ENCODE measurements around the gene LBR.

Gene LBR

DNA sequence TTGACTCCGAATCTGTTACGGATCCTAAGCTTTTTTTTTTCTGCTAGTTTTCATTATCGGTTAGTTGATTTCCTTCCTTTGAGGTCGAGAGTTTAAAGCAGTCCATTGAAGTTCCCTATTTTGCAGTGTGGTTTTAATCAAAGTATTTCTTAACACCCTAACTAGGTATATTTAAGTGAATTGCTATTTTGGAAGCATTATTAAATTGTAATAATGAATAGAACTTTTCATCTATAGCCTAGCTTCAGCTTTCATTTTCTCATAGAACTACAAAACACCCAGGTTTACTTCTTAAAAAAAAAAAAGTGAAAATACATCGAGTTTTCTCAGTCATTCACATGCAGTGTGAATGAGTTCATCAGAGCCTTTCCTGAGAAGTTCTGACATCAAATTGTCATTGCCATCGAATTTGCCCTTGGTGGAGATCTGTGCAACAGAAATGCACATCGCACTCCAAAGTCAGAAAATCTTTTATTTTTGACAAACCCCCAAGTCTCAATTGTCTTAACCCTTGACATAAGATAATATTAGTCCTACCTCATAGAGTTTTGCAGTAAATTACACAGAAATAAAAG lies 1.1 kb upstream of the LBR start:
- TF ChIP-seq, protein P1, sequence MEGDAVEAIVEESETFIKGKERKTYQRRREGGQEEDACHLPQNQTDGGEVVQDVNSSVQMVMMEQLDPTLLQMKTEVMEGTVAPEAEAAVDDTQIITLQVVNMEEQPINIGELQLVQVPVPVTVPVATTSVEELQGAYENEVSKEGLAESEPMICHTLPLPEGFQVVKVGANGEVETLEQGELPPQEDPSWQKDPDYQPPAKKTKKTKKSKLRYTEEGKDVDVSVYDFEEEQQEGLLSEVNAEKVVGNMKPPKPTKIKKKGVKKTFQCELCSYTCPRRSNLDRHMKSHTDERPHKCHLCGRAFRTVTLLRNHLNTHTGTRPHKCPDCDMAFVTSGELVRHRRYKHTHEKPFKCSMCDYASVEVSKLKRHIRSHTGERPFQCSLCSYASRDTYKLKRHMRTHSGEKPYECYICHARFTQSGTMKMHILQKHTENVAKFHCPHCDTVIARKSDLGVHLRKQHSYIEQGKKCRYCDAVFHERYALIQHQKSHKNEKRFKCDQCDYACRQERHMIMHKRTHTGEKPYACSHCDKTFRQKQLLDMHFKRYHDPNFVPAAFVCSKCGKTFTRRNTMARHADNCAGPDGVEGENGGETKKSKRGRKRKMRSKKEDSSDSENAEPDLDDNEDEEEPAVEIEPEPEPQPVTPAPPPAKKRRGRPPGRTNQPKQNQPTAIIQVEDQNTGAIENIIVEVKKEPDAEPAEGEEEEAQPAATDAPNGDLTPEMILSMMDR (conservative IDR thresholded peaks at IDR 0.05), result no peak
- no peak for TF ChIP-seq ZFX (IDR thresholded peaks at IDR 0.05)
- H3K27ac ChIP-seq, result peak overlapping the region; percentile 94

DNA sequence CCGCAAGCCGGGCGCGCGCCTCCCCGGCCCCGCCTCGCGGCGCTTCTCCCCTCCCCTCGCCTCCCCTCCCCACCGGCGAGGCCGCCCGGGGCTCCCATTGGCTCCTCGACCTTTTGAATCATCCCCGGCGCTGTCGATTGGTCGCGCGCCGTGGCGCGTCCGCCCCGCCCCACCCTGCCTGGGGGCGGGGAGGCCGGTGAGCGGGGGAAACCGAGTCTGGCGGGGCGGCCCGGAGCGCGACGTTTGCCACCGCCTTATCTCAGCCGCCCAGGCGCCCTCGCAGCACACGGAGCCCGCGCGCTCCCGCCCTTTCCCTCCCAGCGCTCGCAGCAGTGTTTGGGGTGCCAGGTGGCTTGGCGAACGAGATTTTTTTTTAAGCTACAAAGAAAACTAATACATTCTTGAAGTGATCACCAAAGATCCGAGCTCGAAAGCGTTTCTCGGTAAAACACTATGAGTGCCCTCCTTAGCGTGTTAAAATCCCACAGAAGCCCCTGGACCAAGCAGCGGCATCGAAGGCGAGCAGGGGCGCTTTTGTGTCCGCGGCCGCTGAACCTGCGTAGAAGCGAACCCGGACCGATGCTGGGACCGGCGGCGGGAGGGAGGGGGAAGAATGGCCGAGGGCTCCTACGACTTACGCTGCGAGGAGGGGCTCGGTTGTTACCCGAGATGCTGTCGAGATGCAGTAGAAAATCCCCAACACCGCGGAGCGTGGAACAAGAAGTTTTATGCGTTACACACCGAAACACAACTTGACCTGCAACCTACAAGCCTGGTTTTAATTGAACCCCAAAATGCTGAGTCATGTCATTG lies 436 bp upstream of the LBR start:
- H3K27ac ChIP-seq, result peak overlapping the region; percentile 94
- TF ChIP-seq, protein P1 (conservative IDR thresholded peaks at IDR 0.05), result no peak
- no peak for TF ChIP-seq ZFX (IDR thresholded peaks at IDR 0.05)

DNA sequence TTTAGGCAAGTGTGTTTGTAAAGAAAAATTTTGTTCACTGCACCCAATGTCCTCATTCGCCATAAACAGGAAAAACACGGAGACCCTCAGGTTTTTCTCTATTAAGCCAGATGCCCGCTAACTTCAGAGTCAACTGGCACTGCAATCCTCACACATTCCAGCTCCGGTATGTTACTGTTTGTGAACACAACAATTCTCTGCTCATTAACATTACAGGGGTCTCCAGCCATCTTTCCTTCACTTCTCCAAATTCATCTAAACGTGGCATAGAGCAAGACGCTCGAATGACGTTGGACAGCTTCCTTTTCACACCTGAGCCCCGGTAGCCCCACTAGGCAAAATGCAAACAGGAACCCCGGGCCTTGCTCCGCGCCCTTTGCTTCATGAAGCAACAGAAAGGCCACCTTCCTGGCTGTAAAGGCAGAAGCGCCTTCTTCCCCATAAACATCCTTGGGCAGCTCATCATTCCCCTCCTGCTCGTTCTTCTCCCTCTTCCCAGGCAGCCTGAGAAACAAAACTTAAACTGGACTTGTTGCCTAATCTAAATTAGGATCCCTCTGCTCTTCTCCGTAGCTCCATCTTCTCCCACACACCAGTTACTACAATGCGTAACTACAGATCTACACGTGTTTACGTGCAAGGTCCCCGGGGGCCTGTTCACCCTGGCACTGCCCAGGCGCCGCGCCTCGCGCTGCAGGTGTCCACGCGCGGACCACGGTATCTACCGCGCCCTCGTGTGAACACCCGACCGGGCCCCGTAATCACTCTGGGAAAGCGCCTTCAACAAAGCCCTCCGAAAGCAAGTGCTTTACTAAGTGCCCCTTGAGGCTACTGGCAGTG lies 1.2 kb downstream of the LBR start:
- H3K27ac ChIP-seq, result peak overlapping the region; percentile 94

DNA sequence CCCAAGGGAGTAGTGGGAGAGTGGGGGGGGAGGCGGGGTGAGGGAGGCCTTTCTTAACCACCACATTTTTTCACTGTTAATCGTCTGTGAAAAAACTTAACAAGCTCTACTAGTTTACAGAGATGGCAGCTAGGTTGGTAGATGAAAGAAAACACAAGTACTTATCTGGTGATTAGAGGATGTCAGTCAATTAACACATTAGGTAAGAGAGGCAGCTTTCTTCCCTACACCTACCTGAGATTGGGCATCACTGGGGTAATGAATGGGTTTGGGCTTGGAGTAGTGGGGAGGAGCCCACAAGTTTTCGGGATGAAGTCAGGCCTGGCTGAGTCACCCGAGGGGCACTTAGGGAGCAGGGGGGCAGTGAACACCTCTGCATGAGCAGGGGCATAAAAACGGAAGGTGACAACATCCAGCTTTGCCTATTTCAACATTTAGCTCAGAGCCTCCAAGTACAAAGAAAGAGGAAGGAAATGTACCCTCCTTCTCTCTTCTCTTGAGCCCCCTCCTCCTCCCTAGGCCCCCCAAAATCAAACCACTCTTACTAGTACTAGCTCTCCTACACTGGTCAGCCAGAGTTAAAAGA lies 2.5 kb downstream of the LBR start:
- no peak overlapping the region for H3K27ac ChIP-seq
- TF ChIP-seq, protein P1 (conservative IDR thresholded peaks at IDR 0.05), result no peak
- no peak for TF ChIP-seq ZFX (IDR thresholded peaks at IDR 0.05)

More for the DNA sequence above, 1.2 kb downstream of the LBR start:
- TF ChIP-seq, protein P1 (conservative IDR thresholded peaks at IDR 0.05), result no peak
- TF ChIP-seq ZFX (IDR thresholded peaks at IDR 0.05), result no peak

DNA sequence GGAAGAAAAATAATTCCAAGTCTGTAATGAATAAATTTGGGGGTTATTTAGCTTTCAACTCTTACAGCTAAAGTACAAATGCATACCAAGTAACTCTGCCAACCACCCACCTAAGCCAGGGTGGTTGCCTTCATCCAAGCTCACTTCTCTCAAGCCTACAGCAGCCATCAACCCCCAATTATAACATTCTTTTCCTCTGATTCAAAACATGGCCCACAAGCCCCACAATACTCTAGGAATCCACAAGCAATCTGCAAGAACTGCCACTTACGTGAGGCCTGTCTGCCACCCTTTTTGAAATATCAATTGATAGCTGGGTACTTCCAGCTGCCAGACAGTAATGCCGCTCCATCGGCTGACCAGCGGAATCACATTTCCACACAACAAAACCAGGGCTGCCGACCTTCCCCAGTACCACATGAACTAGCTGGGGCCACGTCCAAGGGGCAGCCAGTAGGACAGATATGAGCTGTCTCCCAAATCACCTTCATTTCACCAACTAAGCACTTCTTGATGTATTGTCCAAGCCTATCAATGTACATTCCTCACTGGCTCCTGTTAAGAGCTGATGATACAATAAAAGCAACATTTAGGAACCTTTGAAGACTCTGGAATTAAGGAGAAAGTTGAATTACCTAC lies 3.2 kb downstream of the LBR start:
- no peak for TF ChIP-seq ZFX (IDR thresholded peaks at IDR 0.05)
- TF ChIP-seq, protein P1 (conservative IDR thresholded peaks at IDR 0.05), result no peak
- H3K27ac ChIP-seq, result no peak overlapping the region

DNA sequence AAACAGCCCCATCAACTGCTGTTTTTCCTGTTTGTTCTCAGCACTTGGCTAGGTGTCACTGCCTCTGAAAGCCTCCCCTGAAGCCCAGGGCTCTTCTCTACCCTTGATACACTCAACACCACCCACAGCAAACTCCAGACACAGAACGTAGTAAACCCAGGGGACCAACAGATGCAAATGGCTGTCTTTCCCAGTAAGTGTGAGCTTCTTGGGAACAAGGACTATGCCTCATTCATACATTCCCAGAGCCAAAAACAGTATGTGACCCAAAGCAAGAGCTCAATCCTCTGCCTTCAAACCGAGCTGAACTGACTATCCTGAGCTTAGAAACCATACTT lies 4.4 kb downstream of the LBR start:
- TF ChIP-seq, protein P1 (conservative IDR thresholded peaks at IDR 0.05), result no peak
- no peak for TF ChIP-seq ZFX (IDR thresholded peaks at IDR 0.05)
- peak overlapping the region; percentile 73 for H3K27ac ChIP-seq

Measured in C4-2B (cell line).